Stimulated activated CD8-positive, alpha-beta memory T cell treated with anti-CD3 and anti-CD28 coated beads, Interleukin-12 subunit alpha, Interleukin-12 subunit beta, amount 100 ng/mL, for 1 hour (primary cell): Measurements from ENCODE around the gene C10orf95.

Experiments
- DNase-seq: peaks from one replicate; pipeline ENCODE4 v3.0.0-alpha.2; 2020; ENCODE audit warnings: low read depth

C10orf95 gene

GRCh38 chr10:102434394-102435132, 16.8 kb downstream of the C10orf95 start:
- no peak for DNase-seq

DNA sequence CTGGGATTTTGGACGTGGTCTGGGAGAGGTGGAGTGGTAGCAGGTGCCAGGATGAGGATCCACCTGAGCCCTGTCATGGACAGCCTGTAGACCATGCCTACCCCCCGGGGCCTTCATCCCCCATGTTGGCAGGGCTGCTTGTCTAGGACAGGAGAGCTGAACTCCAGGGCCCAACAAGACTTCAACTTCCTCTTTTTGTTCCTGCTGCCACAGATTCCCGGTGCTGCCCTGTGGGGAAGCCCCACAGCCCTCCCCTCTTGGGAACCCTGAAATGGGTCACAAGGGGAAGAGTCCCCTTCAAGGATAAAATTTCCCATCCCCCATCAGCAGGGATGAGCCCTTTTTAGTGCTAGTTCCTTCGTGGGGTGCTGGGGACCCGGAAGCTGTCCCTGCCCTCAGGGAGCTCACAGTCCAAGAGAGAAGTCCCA, 17.7 kb downstream of the C10orf95 start:
- DNase-seq = no peak

GRCh38 chr10:102432162-102432950, 19.0 kb downstream of the C10orf95 start, which contains the start of gene CUEDC2:
CUEDC2 (minus strand) TSS chr10:102432574; CDS start chr10:102425188, 7,386 bp downstream.
- DNase-seq = peak; percentile 92

DNA sequence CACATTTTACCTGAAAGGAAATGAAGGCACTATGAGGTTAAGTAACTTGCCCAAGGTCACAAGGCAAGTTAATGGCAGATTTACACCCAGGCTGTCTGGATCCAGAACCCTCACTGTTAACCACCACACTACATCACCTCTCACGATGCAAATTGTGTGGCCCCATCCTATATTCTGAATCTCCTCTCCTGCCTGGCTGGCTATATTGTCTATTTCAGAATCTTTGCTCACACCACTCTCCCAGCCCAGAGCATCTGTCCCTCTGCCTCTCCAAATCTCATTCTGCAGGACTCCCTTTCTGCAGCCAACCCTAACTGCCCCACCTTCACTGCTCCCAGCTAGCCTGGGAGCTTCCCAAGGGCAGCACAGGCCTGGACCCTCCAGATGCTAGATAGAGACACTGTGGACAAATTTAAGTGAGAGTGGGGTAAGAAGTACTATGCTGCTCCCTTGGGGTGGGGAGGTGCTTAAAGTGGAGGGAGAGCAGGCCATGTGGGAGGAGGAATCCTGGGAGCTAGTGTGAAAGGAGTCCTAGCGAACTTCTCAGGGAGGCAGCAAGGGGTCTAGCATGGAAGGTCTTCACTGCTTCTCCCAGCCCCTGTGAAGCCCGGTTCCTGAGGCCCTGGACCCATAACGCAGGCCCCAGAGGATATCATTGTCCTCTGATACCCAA, 19.8 kb downstream of the C10orf95 start:
- DNase-seq = no peak

DNA sequence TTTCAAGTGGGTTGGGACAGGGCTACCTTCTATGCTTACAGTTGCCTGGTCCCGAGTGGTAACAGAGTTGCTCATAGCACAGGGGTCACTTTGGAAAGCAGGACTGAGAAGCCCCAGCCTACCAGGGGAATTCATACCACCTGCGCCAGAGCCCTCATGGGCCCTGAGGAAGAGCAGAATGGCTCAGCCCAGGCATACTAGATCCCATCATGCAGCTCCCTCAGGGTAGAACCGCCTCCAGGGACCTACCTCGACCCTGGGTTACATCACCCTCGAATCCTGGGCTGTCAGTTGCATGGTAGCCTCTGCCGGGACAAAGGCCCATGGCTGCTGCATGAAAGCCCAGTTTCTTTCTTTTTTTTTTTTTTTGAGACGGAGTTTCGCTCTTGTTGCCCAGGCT, 21.9 kb downstream of the C10orf95 start:
- no peak for DNase-seq

DNA sequence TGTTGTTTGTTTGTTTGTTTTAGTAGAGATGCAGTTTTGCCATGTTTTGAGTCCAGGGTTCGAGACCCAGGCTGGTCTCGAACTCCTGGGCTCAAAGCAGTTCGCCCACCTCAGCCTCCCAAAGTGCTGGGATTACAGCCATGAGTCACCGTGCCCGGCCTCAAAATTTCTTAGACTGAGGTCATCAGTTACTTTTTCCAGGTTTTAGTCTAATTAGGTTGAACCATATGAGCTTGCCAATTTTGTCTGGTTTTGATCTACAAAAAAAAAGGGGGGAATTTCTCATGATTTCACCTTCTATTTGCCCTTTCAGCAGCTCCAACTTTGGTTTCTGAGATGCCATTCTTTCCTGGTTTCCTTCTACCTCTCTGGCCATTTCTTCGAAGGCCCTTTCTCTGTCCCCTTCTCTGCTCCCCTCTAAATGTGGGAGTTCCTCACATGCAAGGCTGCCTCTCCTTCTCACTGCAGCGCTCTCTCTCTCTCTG, 24.5 kb downstream of the C10orf95 start:
- DNase-seq = no peak

- no peak for DNase-seq
Measured at GRCh38 chr10:102425444-102425843, 25.9 kb downstream of the C10orf95 start.

- DNase-seq = no peak
Measured at GRCh38 chr10:102424916-102425315, 26.4 kb downstream of the C10orf95 start.

DNA sequence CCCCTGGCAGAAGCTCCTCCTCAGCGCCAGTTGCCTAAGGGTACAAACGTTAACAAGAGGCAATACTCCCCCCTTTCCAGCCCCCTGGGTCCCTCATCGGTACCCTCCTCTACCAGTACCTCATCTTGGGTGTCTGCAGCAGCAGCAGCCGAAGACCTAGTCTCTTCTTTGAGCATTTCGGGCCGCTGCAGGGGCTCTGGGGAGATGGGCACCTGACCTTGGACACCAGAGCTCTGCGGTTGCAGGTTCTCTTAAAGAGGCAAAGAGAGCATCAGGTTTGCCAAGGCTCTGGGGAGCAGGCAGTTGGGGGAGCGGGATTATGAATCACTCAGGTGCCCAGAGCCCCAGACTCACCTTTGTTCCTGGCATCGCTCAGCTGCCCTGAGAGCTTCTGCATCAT, 27.2 kb downstream of the C10orf95 start:
- no peak for DNase-seq

- DNase-seq = no peak
Measured at GRCh38 chr10:102423372-102423968, 27.9 kb downstream of the C10orf95 start.

DNA sequence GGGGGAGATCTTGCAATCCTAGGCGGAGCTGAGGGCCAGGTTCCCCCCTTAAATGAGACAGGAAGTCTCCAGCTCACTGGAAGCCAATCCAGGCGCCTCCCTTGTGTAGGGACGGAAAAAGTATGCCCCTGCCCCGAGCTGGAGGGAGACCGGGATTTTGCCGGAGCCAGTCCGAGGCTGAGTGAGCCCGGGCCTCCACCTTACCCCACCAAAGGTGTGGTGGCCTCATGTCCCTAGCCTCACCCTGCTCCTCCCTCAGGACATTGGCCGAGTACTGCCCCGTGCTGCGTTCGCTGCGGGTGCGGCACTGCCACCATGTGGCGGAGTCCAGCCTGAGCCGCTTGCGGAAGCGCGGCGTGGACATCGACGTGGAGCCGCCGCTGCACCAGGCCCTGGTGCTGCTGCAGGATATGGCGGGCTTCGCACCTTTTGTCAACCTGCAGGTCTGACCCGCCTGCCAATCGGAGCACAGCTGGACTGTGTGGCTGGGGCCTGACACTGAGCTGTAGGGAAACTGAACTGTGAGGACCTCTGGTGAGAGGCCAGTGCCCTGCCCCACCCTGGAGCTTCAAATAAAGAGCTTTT, 28.7 kb downstream of the C10orf95 start:
- no peak for DNase-seq

- DNase-seq = no peak
Measured at GRCh38 chr10:102421757-102422512, 29.4 kb downstream of the C10orf95 start.

- no peak for DNase-seq
Measured at GRCh38 chr10:102421507-102421756, 29.9 kb downstream of the C10orf95 start.

DNA sequence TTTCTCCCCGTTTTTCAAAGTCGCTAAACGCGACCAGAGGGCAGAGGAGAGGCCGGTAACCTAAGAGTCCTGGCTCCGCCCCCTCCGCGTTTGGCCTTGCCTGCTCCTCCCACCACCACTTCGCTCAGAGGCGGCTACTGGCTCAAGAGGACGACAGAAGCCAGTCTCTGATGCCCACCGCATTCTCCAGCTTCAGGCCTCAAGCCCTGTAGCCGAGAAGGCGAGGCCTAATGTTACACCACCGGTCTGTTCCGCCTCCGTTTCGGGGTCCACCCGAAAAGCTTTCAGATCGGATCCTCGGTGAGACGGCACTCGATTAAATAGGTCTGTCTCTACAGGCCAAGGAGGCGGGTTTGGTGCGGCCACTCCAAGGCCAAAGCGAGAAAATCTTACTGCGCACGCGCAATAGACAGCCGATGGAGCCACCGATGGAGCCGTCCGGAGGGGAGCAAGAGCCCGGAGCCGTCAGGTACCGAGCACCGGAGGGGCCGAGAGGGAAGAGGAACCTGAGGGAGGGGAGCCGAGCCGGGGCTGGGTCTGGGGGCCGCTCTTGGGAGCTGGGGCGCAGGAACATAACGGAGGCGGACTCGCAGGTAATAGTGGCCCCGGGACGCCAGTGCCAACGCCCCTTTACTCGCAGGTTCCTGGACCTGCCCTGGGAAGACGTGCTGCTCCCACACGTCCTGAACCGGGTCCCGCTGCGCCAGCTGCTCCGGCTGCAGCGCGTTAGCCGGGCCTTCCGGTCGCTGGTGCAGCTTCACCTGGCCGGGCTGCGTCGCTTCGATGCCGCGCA, 30.4 kb downstream of the C10orf95 start, which contains the start of gene FBXL15:
Gene FBXL15, plus strand, starts transcription at position 123 of the 793 bp plus-strand sequence. Its CDS starts 294 bp downstream, at position 417.
- DNase-seq = peak; percentile 95

GRCh38 chr10:102420181-102420713, 31.1 kb downstream of the C10orf95 start:
- no peak for DNase-seq

- peak; percentile 57 for DNase-seq
Measured at GRCh38 chr10:102419269-102420180, 31.8 kb downstream of the C10orf95 start.

DNA sequence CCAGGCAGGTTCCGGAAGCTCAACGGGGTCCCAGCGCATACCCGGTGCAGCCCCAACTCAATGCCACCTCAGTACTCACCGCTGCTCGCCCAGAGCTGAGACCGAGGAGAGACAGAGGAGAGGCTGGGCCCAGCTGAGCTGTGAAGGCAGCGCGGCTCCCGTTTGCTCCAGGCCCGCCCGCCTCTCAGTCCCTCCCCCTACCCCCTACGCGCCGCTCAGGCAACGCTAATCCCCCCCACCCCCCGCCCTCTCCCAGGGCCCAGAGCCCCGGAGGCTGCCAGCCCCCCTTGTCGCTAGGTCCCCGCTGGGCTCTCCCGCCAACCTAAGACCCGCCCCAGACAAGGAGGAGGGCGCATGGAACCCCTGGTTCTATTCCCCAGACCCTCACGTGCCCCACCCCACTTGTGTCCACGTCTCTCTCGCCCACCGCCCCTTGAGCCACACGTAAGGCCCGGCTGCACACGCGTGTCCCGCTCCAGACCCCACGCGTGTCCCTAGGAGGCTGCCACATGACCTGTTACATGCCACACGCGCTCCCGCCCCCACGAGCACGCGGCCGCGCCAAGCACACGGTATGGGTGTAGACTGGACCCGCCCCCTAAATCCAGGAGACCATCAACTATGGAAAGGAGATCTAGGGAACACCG, 32.6 kb downstream of the C10orf95 start, which contains the start of gene PSD:
Gene PSD, minus strand, starts transcription at position 164 of the 647 bp plus-strand sequence. CDS start 1,747 bp downstream, outside the sequence.
- DNase-seq = no peak

GRCh38 chr10:102416695-102417094, 34.6 kb downstream of the C10orf95 start:
- no peak for DNase-seq
